Uterine smooth muscle cell (primary cell): Measurements from ENCODE around the gene SPACA9. TPM values are rescaled to one million over a fixed set of nuclear protein-coding genes. Genes with fewer than 3 reads are reported as not detected.

ENCODE experiments used
- total RNA-seq: library from RNA; depleted of rRNA; stranded (reverse); fragments of >200 nt; gene quantifications from 2 replicates; pipeline ENCODE4 v1.2.3, GENCODE V29; 2014

Gene SPACA9
- 2.1 and 2.6 TPM in 2 replicates for total RNA-seq

GRCh38 chr9:132878695-132879456 lies at the start of gene SPACA9:
SPACA9 (plus strand) TSS chr9:132878898; CDS start chr9:132883948, 5,050 bp downstream.

DNA sequence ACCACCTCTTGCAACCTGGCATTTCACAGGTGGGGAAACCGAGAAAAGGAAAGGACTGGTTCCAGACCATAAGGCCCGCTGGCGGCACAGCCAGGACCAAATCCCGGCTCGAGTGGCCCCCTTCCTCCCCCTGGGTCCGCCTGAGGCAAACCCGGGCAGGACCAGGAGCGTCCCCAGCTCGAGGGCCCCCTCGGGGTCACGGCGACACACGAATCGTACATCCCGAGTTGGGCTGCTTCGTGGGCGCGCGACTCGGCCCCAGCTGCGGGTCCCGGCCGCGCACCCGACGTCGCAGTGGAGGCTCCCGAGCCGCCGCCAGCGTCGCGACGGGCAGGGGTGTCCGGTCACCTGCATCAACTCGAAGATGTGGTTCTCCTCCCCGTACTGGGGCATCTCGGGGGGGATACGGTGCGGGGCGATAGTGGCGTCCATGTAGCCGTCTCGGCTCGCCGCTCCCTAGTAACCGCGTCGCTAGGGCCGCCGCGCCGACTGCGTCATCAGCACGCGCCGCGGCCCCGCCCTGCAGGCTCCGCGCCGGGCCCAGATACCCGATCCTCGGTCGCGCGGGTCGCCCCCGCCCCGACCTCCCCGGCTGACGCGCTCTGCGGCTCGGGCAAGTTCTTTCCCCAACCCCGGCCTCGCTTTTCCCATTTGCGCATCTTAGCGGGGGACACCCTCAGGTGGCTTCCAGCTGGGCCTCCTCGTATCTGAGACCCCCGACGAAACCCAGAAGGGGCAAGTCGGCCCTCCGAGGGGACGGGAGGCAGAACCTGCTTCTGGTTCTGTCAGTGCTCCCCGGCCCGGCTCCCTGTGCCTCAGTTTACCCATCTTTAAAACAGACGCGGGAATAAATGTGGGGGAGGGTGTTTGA lies 639 bp upstream of the SPACA9 start, which contains the start of gene AK8:
Gene AK8, minus strand, starts transcription at position 461 of the 871 bp plus-strand sequence. Its CDS starts 29 bp downstream, at position 432.

Other genes starting within 250 kb of the SPACA9 start
- gene DDX31, start 208.9 kb upstream of the SPACA9 start, total RNA-seq, result 13.0 and 14.4 TPM in 2 replicates
- 11.2 and 14.2 TPM in 2 replicates for gene GTF3C4, start 208.4 kb upstream of the SPACA9 start, total RNA-seq
- gene AK8, start 614 bp upstream of the SPACA9 start, total RNA-seq, result 0.11 and 0.75 TPM in 2 replicates
- 46.7 and 48.6 TPM in 2 replicates for gene TSC1, start 65.7 kb downstream of the SPACA9 start, total RNA-seq
- gene GFI1B, start 99.8 kb downstream of the SPACA9 start, total RNA-seq, result not detected in 2 replicates
- 31.7 and 52.7 TPM in 2 replicates for gene GTF3C5, start 152.1 kb downstream of the SPACA9 start, total RNA-seq
- 0.12 TPM in 1 of 2 replicates, not detected in the other for gene CEL, start 183.1 kb downstream of the SPACA9 start, total RNA-seq
- 19.3 and 22.0 TPM in 2 replicates for gene RALGDS, start 242.3 kb downstream of the SPACA9 start, total RNA-seq